Hippocampal formation (tissue), 2 donors: ENCODE measurements around the gene TMEM132E.

Source experiments
- DNase-seq, 2 donors: peaks; one replicate each; lab custom pipeline; 2025; lab: John Stamatoyannopoulos, UW

The TMEM132E gene

DNA sequence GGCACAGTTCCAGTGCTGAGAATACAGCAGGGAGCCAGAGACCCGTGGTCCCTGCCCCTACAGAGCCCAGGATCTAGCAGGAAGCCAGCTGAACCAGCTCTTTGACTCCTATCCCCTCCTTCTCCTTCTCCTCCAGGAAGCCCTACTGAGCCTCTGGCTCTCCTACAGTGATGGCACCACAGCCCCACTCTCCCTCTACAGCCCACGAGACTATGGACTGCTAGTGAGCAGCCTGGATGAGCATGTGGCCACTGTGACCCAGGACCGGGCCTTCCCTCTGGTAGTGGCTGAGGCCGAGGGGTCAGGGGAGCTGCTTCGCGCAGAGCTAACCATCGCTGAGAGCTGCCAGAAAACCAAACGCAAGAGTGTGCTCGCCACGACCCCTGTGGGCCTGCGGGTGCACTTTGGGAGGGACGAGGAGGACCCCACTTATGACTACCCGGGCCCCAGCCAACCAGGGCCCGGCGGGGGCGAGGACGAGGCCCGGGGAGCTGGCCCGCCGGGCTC, 57.7 kb downstream of the TMEM132E start:
- no peak for DNase-seq

DNA sequence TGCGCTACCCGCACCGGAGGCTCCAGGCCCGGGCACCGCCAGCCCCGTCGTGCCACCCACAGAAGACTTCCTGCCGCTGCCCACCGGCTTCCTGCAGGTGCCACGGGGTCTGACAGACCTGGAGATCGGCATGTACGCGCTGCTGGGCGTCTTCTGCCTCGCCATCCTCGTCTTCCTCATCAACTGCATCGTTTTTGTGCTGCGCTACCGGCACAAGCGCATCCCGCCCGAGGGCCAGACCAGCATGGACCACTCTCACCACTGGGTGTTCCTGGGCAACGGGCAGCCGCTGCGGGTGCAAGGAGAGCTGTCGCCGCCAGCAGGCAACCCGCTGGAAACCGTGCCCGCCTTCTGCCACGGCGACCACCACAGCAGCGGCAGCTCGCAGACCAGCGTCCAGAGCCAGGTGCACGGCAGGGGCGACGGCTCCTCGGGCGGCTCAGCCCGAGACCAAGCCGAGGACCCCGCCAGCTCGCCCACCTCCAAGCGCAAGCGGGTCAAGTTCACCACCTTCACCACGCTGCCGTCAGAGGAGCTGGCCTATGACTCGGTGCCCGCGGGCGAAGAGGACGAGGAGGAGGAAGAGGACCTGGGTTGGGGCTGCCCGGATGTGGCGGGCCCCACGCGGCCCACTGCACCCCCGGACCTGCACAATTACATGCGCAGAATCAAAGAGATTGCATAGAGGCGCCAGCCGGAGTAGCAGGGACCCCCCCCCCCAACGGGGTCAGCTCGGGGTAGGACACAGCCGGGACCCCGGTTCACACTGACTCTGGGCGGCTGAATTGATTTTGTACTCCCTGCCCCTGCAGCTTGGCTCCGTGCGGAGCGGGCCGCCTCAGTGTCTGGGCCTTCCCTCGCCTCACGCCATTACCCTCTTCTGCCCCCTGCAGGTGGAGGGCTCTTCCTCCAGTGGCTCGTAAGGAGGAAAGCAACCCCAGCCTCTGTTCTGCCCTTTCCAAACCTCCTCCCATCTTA, 58.5 kb downstream of the TMEM132E start:
- DNase-seq = peak; percentile 42 to 71

DNA sequence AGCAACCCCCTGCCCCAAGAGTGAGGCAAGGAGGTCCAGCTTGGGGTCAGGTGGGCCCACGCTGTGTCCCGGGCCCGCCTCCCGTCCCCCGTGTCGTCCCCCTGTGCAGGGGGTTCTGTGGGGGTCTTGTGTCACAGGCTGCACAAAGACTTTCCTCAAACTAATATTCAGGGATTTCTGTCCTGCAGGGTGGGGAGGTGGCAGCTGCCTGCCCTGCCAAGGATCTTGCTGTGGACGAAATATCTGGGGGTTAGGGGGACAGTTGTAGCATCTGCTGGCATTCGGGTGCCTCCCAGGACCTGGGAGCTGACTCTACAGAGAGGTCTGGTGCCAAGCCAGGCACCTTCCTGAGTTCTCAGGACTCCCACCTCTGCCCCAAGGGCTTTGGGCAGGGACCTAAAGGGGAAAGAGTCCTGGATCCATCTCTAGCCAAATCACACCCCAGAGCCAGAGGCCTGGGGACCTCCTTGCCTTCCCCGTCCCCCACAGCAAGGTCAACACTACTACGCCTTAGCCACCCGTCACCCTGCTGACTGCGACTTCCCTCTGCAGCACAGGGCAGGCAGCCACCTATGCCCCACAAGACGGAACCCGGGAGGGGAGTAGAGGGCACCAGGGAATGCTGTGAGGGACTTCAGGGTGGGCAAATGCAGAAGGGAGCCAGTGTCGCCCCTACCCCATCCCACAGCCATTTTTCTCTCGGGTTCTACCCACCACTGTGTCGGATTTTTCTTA, 59.3 kb downstream of the TMEM132E start:
- DNase-seq = no peak

DNA sequence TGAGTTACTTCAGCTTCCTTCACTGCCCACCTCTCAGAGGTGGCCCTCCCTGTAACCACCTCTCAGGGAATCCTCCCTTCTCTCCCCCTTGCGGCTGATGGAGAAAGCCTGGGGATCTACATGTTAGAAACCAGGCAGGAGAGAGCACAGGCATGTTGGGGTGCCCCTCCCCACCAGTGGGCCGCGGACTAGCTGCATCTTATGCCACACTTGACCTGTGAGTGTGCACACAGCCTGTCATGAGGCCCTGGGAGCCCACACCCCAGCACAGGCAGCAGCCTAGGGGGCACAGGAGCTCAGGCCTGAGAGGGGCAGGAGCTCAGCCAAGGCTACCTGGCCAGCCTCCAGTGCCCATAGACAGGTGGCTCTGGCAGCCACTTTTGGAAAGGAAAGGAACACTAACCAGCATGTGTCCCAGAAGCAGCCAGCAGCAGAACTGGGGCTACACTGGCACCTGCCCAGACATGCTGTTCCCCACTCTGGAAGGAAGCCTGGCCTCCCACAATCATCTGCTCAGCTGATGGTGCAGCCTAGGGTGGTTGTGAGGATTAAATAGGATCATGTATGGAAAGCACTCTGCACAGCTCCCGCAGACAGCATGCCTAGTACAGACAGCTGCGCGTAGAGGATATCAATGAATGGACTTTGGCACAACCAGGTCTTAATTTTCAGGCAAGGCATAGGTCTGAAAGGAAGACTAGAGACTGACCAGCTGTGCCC, 60.5 kb downstream of the TMEM132E start:
- peak in 1 of 2 donors; percentile 39 for DNase-seq

DNA sequence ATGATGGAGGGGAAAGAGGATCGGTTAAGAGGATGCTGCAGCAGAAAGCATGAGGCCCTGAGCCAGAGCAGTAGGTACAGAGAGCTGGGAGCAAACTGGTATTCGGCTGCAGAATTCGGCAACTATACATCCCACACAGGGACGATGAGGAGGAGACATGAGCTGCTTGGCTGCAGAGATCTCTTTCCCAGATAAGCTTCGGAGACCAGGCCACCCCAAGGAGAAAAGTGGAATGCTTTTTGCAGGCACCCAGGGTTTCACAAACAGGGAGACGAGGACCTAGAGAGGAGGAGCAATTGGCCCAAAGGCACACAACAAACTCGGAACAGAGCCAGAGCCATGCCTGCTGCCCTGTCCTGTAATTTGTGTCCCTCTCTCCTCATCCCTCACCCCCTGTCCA, 62.0 kb downstream of the TMEM132E start:
- no peak for DNase-seq

DNA sequence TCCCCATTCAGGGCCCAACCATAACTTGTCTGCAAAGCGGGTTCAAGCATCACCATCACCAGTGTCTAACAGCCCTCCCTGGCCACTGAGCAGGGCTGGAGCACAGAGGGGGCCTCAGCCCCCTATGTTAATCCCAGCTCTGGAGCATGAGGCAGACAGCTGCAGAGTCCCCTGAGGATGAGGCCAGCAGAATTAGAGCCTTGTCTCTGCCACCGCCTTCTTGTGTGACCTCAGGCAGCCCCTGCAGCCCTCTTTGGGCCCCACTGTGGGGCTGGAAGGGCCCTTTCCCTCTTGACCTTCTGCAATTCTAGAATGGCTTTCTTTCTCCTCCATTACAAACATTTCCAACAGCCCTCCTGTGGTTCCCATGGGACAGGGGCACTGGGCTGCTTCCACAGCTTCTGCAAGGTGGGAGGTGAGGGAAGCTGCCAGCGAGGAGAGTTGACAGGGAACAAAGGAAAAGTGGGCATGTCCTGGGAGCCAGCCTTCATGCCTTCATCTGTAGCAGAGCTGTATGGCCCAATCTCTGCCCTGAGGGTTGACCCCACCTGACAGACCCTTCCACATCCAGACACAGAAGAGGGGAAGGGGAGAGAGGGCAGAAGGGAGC, 65.7 kb downstream of the TMEM132E start:
- DNase-seq = no peak

DNA sequence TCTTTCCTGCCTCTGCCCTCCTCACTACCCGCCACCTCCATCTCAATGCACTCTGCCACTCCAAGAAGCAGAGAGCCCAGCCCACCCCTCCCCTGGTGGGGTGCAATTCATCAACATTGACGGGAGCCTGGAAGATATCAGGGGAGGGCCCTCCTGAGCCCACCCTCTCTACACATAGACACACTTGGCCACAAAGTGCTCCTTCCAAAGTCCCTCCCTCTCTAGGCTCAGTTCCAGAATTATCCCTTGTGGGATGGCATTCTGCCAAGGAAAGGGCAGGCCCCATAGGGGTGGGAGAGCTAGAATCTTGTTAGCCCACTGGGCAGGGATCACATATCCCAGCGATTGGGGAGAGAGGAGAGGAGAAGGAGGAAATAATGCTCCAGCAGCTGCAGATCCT, 66.2 kb downstream of the TMEM132E start:
- DNase-seq = no peak

DNA sequence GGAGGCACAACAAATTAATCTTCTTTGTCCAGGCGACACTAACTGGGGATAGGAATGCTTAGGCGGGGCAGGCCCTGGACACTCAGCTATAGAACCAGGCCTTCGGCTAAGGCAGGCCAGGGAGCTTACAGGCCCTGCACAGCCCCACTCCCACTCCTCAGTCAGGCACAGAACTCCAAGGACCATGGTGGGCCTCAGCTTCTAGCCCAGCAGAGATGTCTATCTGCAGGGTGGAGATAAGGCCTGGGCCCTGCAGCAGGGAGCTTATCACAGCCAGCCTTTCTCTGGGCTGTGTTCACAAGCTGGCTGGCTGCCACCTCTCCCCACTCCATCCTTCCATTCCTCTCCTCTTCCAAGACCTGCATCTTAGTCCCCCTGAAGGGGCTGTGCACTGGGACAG, 68.1 kb downstream of the TMEM132E start:
- no peak for DNase-seq

DNA sequence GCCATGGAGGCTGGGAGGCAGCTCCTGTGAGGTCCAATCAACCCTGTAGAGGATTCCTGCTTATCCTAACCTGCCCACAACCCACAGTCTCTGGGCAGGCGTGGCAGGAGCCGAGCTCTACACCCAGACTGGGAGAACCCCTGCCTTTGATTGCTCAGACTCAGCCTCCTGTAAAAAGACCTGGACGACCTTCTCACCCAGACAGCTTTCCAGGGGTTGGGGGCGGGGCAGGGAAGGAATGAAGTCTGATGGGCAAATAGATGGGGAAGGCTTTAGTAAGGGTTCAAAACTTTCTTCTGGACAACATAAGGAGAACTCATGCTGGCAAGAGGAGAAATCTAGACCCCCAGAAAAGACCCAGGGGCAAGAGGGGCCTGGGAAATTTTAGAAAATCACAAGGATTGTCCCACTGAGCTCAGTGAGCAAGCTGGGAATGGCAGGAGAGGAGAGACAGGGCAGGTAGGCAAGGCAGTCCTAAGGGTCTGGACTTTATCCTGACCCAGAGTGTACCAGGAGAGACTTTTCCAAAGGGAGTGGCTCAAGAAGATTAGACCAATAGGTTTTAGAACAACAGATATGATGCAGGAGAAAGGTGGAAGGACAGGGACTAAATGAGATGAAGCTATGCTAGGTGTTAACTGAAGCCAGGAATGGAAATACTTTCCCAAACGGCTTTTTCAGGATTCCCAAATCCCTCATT, 70.8 kb downstream of the TMEM132E start:
- no peak for DNase-seq

DNA sequence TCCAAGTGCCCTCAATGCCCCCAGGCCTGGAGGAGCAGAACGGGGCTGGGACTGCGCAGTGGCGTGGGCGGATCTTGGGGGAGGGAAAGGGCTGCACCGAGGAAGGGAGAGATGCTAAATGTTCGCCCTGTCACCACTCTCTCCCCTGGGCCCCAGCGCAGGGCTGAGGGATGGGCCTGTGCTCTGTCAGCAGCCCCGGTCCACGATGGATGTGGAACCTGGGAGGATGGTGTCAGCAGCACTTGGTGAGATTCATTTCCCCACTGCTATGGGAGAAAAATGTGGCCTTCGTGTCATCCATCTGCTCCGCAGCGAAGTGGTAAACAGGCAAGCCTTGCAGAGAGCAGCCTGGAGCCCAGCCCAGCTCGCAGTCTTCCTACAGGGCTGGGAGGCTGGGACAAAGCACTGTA, 72.0 kb downstream of the TMEM132E start:
- no peak for DNase-seq

DNA sequence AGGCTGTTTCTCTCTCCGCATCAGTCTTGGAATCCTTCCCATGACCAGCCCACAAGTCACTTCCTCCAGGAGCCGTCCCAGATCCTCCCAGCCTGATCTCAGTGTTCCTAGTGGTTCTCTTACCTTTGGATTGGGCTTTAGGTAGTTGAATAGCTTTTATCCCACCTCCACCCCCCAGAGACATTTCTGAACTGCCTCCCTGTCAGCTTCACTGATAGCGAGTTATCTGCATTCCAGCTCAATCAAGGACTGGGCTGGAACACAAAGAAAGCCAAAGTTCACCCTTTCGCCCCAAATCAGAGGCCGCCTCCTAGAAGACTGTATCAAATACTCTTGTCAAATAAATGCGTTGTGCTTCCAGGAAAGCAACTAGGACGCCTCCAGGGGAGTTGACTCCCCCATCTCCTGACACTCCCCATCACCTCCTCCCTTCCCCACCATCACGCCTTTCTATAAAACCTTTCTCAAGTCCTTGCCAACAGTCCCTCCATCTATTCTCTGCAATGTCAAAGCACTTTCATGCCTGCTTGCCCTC, 72.7 kb downstream of the TMEM132E start:
- no peak for DNase-seq

DNA sequence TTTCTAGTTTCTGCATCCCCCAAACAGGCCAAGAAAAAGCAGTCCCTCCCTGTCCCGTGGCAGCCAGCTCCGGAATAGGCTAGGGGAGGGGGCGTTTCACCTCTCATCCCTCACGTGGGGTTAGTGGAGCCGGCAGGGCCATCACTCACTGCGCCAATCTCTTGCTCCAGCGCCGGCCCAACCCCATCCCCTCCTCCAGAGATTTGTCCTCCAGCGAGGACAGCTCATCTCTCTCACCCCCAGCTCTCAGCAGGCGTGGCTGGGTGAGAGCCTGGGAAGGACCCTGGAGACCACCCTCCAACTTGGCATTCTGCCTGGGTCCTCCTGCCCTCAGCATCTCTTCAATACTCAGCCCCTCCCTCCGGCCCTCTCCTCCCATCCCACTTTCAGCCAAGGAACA, 74.1 kb downstream of the TMEM132E start:
- no peak for DNase-seq

DNA sequence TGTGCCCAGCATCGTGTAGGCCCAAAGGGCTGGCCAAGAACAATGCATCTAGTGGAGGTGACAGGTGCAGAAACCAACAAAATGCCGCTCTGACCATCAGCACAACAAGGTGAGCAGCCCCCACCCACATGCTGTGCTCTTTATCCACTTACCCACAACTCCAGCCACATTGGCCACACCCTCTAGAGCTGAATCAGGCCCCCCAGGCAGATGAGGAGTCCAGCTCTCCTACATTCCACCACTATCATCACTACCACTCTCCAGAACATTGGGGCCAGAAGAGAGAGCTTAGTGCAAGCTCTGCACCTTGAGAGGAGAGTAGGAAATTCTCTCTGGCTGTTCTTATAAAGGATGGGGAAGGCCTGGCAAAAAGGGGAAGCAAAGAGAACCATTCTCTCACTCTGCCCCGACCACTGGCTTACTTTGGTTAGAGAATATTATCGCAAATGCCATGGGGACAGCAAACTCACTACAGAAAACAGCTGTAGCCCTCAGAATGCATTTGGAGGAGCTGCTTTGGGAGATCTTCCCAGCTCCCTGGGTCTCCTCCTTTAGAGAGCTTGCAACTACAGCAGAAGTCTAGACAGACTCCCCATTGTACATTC, 75.0 kb downstream of the TMEM132E start:
- no peak for DNase-seq

DNA sequence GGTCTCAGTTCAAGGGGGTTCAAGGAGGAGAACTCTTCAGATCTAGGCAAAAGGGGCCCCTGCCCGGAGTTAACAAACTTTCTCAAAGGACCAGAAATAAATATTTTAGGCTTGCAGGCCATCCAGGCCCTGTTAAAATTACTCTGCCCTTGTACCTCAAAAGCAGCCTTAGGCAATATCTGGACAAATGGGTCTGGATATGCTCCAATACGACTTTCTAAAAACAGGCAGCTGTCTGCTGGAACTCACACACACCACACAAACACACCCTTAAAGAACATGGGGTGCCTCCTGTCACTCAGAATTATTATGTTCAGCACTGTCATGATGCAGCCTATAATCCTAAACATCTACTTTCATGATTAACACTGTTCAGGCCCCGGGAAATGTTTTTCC, 75.5 kb downstream of the TMEM132E start:
- no peak for DNase-seq

DNA sequence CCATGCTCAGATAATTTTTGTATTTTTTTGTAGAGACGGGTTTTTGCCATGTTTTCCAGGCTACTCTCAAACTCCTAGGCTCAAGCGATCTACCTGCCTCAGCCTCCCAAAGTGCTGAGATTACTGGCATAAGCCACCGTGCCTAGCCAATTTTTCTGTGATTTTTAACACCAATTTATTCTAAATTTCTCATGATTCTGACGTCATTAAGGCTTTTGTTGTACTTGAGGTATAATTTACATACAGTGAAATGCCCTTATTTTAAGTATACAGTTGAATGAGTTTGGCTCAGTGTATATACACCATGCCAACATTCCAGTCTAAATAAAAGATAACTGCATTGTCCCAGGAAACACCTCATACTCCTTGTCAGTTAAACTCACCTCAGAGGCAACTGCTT, 77.4 kb downstream of the TMEM132E start:
- no peak for DNase-seq

DNA sequence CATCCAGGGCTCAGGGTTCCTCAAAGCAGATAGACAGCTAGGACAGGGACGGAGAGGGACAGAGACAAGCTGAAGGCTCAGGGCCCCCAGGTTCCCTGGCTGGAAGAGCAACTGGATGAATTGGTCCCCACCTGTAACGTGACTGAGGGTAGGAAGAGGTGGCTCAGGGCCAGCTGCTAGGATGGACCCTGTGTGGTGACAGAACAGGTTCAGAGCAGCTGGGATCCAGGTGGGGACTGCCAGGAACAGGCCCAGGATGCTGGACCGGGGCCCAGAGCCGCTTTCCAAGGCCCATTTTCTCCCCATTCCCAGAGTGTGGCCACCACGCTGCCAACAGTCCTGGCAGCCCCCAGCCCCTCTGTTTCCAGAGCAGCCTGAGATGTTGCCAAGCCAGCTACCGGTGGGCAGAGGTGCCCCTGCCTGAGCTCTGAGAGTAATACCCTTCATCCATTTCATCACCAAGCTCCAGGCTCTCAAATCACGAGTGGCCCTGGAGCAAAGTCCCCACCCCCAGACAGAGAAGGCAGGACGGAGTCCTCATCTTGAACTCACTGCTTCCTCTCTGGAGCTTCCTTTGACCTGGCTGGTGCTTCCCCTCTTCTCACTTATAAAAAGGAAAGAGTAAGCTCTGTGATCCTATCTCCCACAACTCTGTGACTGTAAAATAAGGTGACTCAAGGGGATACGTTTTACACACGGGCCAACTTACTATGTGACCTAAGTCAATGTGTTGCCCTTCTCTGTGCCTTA, 79.6 kb downstream of the TMEM132E start:
- no peak for DNase-seq

DNA sequence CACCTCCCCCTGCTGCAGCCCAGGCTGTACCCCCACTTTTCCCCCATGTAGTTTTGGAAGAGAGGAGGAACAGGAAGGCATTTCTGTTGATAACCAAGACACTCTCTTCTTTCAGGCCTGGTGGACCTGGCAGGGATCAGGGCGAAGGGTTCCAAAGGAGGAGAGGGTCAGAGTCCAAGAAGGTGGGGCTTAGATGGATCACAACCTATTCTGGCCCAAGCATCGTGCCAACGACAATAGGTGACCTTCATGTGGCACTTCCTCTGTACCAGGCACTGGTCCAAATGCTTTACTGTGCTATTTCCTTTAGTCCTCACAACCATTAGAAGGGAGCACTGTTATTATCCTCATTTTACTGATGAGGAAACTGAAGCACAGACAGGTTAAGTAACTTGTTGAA, 84.3 kb downstream of the TMEM132E start:
- DNase-seq = no peak

DNA sequence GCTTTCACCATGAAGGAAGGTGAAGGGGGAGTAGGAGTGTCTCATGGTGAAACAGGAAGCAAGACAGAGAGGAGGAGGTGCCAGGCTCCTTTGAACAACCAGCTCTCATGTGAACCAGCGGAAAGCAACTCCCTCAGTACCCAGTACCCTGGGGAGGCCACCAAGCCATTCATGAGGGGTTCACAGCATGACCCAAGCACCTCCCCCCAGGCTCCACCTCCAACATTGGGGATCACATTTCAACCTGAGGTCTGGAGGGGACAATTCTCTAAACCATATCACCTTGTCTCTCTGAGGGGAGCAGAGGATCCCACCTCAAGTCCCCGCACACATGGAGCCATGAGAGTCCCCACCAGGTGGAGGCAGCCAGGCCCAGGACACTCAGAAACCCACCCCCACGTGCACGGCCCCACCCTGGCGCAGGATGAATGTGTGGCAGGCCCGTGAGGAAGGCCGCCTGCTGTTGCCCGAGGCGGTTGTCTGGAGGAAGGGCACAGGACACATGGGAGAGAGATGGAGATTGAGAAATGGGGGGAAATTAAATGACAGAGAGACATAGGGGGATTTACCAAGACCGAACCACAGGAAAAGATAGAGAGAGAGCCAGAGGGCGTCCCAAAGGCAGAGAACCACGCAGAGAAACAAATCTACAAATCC, 85.9 kb downstream of the TMEM132E start:
- no peak for DNase-seq
